Measurements from ENCODE around the gene PPIF. TPM values are rescaled to one million over a fixed set of nuclear protein-coding genes. Genes with fewer than 3 reads are reported as not detected.

PPIF gene
- total RNA-seq, 1 experiment from 2014 or later: 80.9 TPM

DNA sequence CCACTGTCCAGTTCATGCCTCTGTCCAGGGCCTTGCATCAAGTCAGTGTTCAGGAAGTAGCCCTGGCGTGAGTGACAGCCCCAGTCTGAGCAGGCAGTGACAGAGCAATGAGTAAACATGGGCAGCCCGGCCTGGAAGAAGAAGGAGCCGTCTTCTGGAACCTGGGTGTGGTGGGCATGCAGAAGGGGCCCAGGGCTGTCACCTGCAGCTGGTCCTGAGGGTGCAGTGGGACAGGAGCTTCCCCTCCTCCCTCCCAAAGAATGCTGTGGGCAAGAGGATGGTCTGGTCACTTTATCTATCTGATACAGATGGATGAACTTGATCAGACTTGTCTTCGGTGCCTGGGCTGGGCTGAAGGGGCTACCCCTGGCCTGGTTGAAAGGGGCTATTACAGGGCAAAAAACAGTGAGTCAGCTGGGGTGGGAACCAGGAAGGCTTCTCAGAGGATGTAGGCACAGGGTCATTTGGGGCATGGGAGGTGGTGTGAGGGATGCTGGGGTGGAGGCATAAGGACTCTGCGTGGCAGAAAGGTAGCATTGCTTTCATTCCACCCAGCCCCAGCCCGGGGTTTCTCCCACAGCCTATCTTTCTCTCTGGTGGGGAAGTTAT is 42.7 kb upstream of the PPIF start:
- Mint-ChIP-seq H3K4me3 (no peak overlapping the region), H3K4me1 (no peaks in the 10 kb centered on the region), H3K9me3 (no peaks in the 10 kb centered on the region), H3K36me3 (peaks cover 36% of the 10 kb centered on the region), H3K27ac (no peak overlapping the region), H3K27me3 (ENCODE audit: low read depth) (no peaks in the 10 kb centered on the region)
- ChIA-PET POLR2A (no interaction called here), CTCF (no interaction called here)
- ATAC-seq (no peak), DNase-seq (ENCODE audit: low spot score) (no peak)
- TF ChIP-seq IRF2 (CRISPR knock-in tag; IDR thresholded peaks at IDR 0.05; ENCODE audit: borderline replicate concordance, low read depth): no peak
- no peak for TF ChIP-seq ZNF423 (CRISPR knock-in tag; IDR thresholded peaks at IDR 0.05)
- TF ChIP-seq, protein P1, sequence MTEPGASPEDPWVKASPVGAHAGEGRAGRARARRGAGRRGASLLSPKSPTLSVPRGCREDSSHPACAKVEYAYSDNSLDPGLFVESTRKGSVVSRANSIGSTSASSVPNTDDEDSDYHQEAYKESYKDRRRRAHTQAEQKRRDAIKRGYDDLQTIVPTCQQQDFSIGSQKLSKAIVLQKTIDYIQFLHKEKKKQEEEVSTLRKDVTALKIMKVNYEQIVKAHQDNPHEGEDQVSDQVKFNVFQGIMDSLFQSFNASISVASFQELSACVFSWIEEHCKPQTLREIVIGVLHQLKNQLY (CRISPR knock-in tag; IDR thresholded peaks at IDR 0.05): no peak
- TF ChIP-seq TEAD1 (CRISPR knock-in tag; IDR thresholded peaks at IDR 0.05): no peak
- no peak for TF ChIP-seq NFYB (CRISPR knock-in tag; conservative IDR thresholded peaks at IDR 0.05; ENCODE audit: low read depth)
- TF ChIP-seq ZNF671 (CRISPR knock-in tag; IDR thresholded peaks at IDR 0.05): no peak
- TF ChIP-seq, protein P2, sequence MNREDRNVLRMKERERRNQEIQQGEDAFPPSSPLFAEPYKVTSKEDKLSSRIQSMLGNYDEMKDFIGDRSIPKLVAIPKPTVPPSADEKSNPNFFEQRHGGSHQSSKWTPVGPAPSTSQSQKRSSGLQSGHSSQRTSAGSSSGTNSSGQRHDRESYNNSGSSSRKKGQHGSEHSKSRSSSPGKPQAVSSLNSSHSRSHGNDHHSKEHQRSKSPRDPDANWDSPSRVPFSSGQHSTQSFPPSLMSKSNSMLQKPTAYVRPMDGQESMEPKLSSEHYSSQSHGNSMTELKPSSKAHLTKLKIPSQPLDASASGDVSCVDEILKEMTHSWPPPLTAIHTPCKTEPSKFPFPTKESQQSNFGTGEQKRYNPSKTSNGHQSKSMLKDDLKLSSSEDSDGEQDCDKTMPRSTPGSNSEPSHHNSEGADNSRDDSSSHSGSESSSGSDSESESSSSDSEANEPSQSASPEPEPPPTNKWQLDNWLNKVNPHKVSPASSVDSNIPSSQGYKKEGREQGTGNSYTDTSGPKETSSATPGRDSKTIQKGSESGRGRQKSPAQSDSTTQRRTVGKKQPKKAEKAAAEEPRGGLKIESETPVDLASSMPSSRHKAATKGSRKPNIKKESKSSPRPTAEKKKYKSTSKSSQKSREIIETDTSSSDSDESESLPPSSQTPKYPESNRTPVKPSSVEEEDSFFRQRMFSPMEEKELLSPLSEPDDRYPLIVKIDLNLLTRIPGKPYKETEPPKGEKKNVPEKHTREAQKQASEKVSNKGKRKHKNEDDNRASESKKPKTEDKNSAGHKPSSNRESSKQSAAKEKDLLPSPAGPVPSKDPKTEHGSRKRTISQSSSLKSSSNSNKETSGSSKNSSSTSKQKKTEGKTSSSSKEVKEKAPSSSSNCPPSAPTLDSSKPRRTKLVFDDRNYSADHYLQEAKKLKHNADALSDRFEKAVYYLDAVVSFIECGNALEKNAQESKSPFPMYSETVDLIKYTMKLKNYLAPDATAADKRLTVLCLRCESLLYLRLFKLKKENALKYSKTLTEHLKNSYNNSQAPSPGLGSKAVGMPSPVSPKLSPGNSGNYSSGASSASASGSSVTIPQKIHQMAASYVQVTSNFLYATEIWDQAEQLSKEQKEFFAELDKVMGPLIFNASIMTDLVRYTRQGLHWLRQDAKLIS (CRISPR knock-in tag; IDR thresholded peaks at IDR 0.05; ENCODE audit: borderline replicate concordance): no peak
- TF ChIP-seq, protein P3, sequence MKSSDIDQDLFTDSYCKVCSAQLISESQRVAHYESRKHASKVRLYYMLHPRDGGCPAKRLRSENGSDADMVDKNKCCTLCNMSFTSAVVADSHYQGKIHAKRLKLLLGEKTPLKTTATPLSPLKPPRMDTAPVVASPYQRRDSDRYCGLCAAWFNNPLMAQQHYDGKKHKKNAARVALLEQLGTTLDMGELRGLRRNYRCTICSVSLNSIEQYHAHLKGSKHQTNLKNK (CRISPR knock-in tag; IDR thresholded peaks at IDR 0.05): no peak
- TF ChIP-seq JAZF1 (CRISPR knock-in tag; IDR thresholded peaks at IDR 0.05): no peak
- no peak for TF ChIP-seq SP1 (CRISPR knock-in tag; conservative IDR thresholded peaks at IDR 0.05)
- TF ChIP-seq FOXJ3 (CRISPR knock-in tag; IDR thresholded peaks at IDR 0.05; ENCODE audit: borderline replicate concordance): no peak
- TF ChIP-seq NR1H2 (CRISPR knock-in tag; IDR thresholded peaks at IDR 0.05): no peak
- no peak for TF ChIP-seq NFE2L1 (CRISPR knock-in tag; IDR thresholded peaks at IDR 0.05)
- TF ChIP-seq, protein P4, sequence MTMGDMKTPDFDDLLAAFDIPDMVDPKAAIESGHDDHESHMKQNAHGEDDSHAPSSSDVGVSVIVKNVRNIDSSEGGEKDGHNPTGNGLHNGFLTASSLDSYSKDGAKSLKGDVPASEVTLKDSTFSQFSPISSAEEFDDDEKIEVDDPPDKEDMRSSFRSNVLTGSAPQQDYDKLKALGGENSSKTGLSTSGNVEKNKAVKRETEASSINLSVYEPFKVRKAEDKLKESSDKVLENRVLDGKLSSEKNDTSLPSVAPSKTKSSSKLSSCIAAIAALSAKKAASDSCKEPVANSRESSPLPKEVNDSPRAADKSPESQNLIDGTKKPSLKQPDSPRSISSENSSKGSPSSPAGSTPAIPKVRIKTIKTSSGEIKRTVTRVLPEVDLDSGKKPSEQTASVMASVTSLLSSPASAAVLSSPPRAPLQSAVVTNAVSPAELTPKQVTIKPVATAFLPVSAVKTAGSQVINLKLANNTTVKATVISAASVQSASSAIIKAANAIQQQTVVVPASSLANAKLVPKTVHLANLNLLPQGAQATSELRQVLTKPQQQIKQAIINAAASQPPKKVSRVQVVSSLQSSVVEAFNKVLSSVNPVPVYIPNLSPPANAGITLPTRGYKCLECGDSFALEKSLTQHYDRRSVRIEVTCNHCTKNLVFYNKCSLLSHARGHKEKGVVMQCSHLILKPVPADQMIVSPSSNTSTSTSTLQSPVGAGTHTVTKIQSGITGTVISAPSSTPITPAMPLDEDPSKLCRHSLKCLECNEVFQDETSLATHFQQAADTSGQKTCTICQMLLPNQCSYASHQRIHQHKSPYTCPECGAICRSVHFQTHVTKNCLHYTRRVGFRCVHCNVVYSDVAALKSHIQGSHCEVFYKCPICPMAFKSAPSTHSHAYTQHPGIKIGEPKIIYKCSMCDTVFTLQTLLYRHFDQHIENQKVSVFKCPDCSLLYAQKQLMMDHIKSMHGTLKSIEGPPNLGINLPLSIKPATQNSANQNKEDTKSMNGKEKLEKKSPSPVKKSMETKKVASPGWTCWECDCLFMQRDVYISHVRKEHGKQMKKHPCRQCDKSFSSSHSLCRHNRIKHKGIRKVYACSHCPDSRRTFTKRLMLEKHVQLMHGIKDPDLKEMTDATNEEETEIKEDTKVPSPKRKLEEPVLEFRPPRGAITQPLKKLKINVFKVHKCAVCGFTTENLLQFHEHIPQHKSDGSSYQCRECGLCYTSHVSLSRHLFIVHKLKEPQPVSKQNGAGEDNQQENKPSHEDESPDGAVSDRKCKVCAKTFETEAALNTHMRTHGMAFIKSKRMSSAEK (CRISPR knock-in tag; IDR thresholded peaks at IDR 0.05; ENCODE audit: borderline replicate concordance): no peak
- no peak for TF ChIP-seq ATF1 (CRISPR knock-in tag; IDR thresholded peaks at IDR 0.05)
- TF ChIP-seq ZNF138 (CRISPR knock-in tag; conservative IDR thresholded peaks at IDR 0.05): no peak
- no peak for TF ChIP-seq ZNF263 (CRISPR knock-in tag; IDR thresholded peaks at IDR 0.05; ENCODE audit: low read depth)
- TF ChIP-seq ESRRA (CRISPR knock-in tag; IDR thresholded peaks at IDR 0.05; ENCODE audit: borderline replicate concordance): no peak
- no peak for TF ChIP-seq HMGA2 (CRISPR knock-in tag; IDR thresholded peaks at IDR 0.05)

All from WTC11 (cell line).